Epithelial cell of esophagus (primary cell): Measurements from ENCODE around the gene PRG3.
A peak's percentile ranks its signal among the peaks of the same experiment; 100 is the strongest.

Source experiments
- DNase-seq: peaks from one replicate; pipeline ENCODE4 v3.0.0; 2010; ENCODE audit warnings: low read depth
- H3K4me3 ChIP-seq: 2 replicates; pipeline ENCODE4 v1.5.1; 2011; ENCODE audit warnings: mild to moderate bottlenecking, low read length, control low read depth
- TF ChIP-seq, protein P1 (sequence below): IDR thresholded peaks from 2 replicates; pipeline ENCODE4 v1.5.1; 2011; ENCODE audit warnings: low read depth, mild to moderate bottlenecking, low read length, control low read depth, inconsistent platforms; ENCODE audit not compliant: insufficient read depth; ENCODE audit errors: missing control alignments

The PRG3 gene

DNA sequence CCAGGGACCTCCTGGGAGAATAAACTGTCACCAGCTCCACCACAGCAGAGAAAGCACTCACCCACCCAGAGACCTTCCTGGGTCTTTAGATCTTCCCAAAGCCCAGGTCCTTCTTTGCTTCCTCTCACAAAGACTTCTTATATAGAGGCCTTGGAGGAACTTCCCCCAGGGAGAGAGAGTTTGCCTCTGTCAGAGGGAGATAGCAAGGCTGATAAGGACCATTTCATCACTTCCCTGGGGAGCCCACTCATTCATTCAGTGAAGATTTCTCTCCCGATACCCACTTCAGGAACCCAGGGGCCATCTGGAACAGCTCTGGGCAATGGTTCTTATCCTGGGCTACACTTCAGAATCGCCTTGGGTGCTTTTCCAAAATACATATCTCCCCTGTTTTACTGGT lies 9.6 kb upstream of the PRG3 start, which contains the start of gene PRG2:
Gene PRG2 (minus strand): TSS at position 116 of the 400 bp plus-strand sequence. CDS start 706 bp downstream, outside the sequence.
- no peak for DNase-seq
- TF ChIP-seq, protein P1, sequence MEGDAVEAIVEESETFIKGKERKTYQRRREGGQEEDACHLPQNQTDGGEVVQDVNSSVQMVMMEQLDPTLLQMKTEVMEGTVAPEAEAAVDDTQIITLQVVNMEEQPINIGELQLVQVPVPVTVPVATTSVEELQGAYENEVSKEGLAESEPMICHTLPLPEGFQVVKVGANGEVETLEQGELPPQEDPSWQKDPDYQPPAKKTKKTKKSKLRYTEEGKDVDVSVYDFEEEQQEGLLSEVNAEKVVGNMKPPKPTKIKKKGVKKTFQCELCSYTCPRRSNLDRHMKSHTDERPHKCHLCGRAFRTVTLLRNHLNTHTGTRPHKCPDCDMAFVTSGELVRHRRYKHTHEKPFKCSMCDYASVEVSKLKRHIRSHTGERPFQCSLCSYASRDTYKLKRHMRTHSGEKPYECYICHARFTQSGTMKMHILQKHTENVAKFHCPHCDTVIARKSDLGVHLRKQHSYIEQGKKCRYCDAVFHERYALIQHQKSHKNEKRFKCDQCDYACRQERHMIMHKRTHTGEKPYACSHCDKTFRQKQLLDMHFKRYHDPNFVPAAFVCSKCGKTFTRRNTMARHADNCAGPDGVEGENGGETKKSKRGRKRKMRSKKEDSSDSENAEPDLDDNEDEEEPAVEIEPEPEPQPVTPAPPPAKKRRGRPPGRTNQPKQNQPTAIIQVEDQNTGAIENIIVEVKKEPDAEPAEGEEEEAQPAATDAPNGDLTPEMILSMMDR: no peak
- no peak within 1 kb of the TSS for H3K4me3 ChIP-seq

DNA sequence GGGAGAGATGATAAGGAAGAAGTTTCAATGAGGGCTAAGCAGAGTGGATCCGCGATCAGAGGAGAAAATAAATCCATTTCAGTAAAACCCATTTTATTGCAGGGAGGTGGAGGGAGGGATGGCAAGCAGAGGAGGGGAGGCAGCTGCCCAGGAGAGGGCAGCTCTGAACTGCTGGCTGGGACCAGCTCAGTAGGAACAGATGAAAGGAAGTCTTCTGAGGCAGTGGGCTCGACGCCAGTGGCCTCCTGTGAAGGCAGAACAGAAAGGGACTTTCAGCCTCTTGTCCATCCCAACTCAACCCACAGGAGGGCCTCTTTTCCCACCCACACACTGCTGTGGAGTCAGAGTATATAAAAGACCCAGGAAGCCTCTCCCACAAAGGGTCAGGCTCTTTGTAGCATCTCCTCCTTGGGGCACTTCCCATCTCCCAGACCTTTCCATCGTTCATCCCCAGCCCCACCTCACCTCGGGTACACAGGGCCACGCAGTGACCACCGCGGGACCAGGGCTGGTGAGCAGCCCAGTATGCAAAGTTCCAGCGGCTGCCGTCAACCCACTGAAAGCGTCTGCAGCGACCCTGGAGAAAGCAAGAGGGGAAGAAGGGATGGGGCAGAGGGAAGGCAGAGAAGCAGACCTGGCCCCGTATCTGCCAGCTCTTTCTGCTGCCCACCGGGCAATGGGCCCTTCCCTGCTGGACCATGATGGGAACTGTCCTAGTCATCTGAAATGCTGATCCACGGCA lies 6.5 kb upstream of the PRG3 start:
- TF ChIP-seq, protein P1: no peak
- no peak overlapping the region for H3K4me3 ChIP-seq
- DNase-seq: no peak

DNA sequence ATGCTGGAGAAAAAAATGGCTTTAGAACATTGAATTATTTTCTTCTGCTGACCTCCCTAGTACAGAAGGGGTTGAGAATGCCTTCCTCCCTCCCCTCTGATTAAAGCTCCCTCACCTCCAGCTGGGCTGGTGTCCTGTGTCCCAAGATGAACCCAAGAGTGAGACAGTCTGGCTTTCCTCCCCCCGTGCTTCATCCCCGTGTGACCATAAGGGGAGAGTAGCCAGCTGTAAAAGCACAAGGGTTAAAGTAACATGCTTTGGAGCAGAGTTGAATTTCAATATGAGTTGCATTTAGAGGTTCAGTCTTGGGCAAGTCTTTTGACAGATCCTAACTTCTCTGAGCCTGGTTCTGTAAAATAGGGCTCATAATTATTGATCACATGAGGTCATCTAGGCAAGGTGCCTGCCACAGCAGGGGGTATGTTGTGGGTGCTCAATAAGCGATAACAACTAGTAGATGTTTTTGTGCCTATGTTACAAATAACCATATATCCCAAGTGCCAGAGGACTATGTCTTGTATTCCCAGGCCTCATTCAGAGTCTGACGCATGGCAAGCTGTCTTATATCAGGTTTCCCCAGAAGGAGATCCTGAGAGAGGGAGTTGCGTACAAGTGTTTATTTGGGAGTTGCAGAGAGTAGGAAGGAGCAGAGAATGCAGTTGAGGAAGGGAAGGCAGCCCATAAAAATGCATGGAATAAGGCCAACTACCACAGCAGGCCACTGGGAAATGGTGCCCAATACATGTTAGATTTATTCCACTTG lies 5.4 kb upstream of the PRG3 start:
- DNase-seq: no peak
- TF ChIP-seq, protein P1: no peak

DNA sequence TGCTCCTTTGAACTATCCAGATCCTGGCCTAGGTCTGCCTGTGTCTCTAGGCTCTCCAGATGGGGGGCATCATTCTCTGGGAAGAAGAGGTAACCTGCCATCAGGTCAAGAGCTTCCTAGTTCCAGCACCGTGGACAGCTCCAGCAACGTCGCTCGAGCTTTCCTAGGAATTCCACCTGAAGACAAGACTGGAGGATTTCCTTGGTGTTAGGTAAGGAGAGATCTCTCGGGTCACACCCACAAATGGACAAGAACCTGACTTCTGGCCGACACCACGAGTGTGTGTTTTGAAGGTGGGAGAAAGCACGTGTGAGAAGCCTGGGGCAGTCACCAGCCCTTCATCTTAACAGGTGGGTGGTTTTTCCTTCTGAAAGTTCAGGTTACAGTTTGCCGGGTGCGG lies 1.2 kb downstream of the PRG3 start:
- H3K4me3 ChIP-seq: no peak overlapping the region
- TF ChIP-seq, protein P1: no peak
- peak; percentile 62 for DNase-seq

More for the DNA sequence above, 5.4 kb upstream of the PRG3 start:
- no peak overlapping the region for H3K4me3 ChIP-seq

DNA sequence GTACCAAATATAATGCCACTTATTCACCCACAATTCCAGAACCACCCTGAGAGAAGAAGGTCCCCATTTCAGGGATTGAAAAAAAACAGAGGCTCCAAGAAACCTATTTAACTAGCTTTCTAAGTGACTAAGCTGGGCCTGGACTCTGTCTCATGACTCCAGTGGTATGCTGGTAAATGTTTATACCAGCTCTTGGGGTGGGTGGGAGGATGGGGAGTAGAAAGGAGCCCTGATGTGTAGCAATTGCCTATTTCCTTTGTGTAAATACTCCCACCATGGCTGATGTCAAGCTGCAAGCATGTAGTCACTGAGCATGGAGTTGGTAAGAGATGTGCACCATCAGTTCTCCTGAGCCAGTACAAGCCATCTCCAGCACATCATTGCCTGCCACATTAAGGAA lies 2.8 kb downstream of the PRG3 start:
- TF ChIP-seq, protein P1: no peak
- no peak overlapping the region for H3K4me3 ChIP-seq
- DNase-seq: no peak

DNA sequence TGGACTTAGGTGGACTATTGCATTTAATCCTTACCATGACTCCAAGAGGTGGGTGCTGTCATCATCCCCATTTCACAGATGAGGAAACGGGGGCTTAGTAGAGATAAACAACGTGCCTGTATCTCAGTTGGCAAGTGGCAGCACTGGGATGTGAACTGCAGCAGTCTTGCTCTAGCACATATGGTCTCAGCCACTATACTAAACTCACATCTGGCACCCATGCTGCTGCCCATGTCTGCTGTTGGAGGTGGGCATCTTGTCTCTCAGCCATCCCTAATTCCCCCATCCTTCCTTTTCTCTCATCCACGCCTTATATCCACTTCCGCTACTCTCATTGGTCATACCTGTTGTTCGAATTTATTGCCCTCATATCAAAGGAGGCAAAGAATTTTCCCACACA lies 3.8 kb downstream of the PRG3 start:
- H3K4me3 ChIP-seq: no peak overlapping the region
- TF ChIP-seq, protein P1: no peak
- no peak for DNase-seq
